Fibroblast of peridontal ligament (primary cell): Measurements from ENCODE around the gene NEB.
"Not testable (repeated sequence)": the region's sequence is repeated elsewhere in the genome, so short reads cannot be mapped to it uniquely, and the experiment has no call there.

Experiments used
- DNase-seq: peaks from one replicate; pipeline ENCODE4 v3.0.0-alpha.2; 2010; ENCODE audit errors: extremely low read depth

Gene NEB

GRCh38 chr2:151758744-151759143, 24.5 kb upstream of the NEB start:
- no peak for DNase-seq

GRCh38 chr2:151757861-151758260, 23.6 kb upstream of the NEB start:
- DNase-seq: no peak

- DNase-seq: no peak
Measured at GRCh38 chr2:151756820-151757219, 22.5 kb upstream of the NEB start.

- DNase-seq: no peak
Measured at GRCh38 chr2:151754253-151754897, 20.1 kb upstream of the NEB start.

- no peak for DNase-seq
Measured at GRCh38 chr2:151753540-151753939, 19.3 kb upstream of the NEB start.

GRCh38 chr2:151745261-151745660, 11.0 kb upstream of the NEB start:
- DNase-seq: not testable (repeated sequence)

- no peak for DNase-seq
Measured at GRCh38 chr2:151730262-151730975, 3.9 kb downstream of the NEB start.

GRCh38 chr2:151729837-151730236, 4.4 kb downstream of the NEB start:
- DNase-seq: no peak

GRCh38 chr2:151729415-151729811, 4.9 kb downstream of the NEB start:
- DNase-seq: no peak

- DNase-seq: no peak
Measured at GRCh38 chr2:151728804-151729414, 5.4 kb downstream of the NEB start.

- DNase-seq: no peak
Measured at GRCh38 chr2:151727593-151728552, 6.4 kb downstream of the NEB start.

- no peak for DNase-seq
Measured at GRCh38 chr2:151721161-151721560, 13.1 kb downstream of the NEB start.

GRCh38 chr2:151720521-151720920, 13.8 kb downstream of the NEB start:
- DNase-seq: no peak

GRCh38 chr2:151718796-151719195, 15.5 kb downstream of the NEB start:
- no peak for DNase-seq

- DNase-seq: no peak
Measured at GRCh38 chr2:151718247-151718646, 16.0 kb downstream of the NEB start.

- no peak for DNase-seq
Measured at GRCh38 chr2:151716721-151717120, 17.6 kb downstream of the NEB start.

- DNase-seq: no peak
Measured at GRCh38 chr2:151713291-151713903, 20.9 kb downstream of the NEB start.

- DNase-seq: no peak
Measured at GRCh38 chr2:151711025-151711424, 23.3 kb downstream of the NEB start.

GRCh38 chr2:151708788-151709187, 25.5 kb downstream of the NEB start:
- DNase-seq: no peak

- no peak for DNase-seq
Measured at GRCh38 chr2:151707857-151708256, 26.4 kb downstream of the NEB start.

GRCh38 chr2:151704480-151704961, 29.8 kb downstream of the NEB start:
- not testable (repeated sequence) for DNase-seq
